Kidney epithelial cell (primary cell): ENCODE data around the gene CREB3. TPM values are rescaled to one million over a fixed set of nuclear protein-coding genes. Genes with fewer than 3 reads are reported as not detected.

Experiments used
- DNase-seq: peaks from one replicate; pipeline ENCODE4 v3.0.0-alpha.2; 2010; ENCODE audit warnings: low read depth
- H3K27me3 ChIP-seq: 2 replicates; pipeline ENCODE4 v1.6.0; 2011; ENCODE audit warnings: low read length; ENCODE audit not compliant: control insufficient read depth, insufficient read depth
- H3K36me3 ChIP-seq: 2 replicates; pipeline ENCODE4 v1.5.1; 2011; ENCODE audit warnings: low read length; ENCODE audit not compliant: control insufficient read depth, insufficient read depth
- H3K4me3 ChIP-seq: 2 replicates; pipeline ENCODE4 v1.5.1; 2011; ENCODE audit warnings: low read depth, mild to moderate bottlenecking, control low read depth, low read length
- total RNA-seq: library from RNA; depleted of rRNA; stranded (reverse); fragments of >200 nt; gene quantifications from 2 replicates; pipeline ENCODE4 v1.2.3, GENCODE V29; 2015
- TF ChIP-seq, protein P1 (sequence below): IDR thresholded peaks from 2 replicates; pipeline ENCODE4 v1.5.1; 2011; ENCODE audit warnings: mild to moderate bottlenecking, moderate library complexity, low read length, control low read depth, inconsistent platforms; ENCODE audit not compliant: insufficient read depth, poor library complexity, severe bottlenecking

CREB3 gene
- total RNA-seq, 1 donor from 2014 or later: 87.5 TPM

DNA sequence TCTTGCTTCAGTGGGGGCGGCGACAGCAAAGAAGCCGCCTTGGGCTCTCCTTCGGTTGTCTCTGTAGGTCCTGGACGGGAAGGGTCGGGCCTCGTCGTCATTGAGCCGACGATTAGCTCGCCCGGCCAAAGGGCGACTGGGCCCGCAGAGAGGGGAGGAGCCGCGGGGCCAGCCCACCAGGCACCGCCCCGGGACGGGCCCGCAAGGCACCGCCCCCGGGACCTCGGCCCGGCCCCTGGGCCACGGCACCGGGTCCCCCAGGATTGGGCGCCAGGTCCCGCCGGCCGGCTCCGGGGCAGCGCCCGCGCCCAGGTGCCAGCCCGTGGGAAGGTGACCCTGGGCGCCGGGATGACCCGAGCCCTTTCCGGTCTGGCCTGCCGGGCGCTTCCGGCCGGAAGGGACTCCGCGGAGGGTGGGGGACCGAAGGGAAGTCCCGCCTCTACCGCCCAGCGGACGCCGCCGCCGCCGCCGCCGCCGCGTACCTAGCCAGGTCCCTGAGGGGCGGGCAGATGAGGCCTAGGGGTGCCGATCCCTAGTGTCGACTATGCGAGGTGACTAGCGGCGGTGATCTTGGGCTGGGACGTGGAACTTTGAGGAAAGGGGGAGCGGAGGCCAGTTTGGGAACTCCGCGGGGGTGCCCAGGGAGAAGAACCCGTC is 16.5 kb downstream of the CREB3 start, which contains the start of the genes GBA2 and RGP1:
Gene GBA2, minus strand, starts transcription at position 371 of the 657 bp plus-strand sequence. CDS start 524 bp downstream, outside the sequence.
Gene RGP1, plus strand, starts transcription at position 430 of the 657 bp plus-strand sequence. CDS start 469 bp downstream, outside the sequence.
- H3K4me3 ChIP-seq: peak within 1 kb of the TSS; percentile 83
- no peak for DNase-seq
- H3K27me3 ChIP-seq: no peaks in the 10 kb centered on the region
- peaks cover 3% of the 10 kb centered on the region for H3K36me3 ChIP-seq
- TF ChIP-seq, protein P1, sequence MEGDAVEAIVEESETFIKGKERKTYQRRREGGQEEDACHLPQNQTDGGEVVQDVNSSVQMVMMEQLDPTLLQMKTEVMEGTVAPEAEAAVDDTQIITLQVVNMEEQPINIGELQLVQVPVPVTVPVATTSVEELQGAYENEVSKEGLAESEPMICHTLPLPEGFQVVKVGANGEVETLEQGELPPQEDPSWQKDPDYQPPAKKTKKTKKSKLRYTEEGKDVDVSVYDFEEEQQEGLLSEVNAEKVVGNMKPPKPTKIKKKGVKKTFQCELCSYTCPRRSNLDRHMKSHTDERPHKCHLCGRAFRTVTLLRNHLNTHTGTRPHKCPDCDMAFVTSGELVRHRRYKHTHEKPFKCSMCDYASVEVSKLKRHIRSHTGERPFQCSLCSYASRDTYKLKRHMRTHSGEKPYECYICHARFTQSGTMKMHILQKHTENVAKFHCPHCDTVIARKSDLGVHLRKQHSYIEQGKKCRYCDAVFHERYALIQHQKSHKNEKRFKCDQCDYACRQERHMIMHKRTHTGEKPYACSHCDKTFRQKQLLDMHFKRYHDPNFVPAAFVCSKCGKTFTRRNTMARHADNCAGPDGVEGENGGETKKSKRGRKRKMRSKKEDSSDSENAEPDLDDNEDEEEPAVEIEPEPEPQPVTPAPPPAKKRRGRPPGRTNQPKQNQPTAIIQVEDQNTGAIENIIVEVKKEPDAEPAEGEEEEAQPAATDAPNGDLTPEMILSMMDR: no peak

- Histone ChIP-seq H3K27me3 (no peaks in the 10 kb centered on the region), H3K36me3 (peaks cover 3% of the 10 kb centered on the region), H3K4me3 (peak overlapping the region; percentile 83)
- no peak for DNase-seq
- TF ChIP-seq, protein P1: no peak
Observed at GRCh38 chr9:35749515-35750255, 17.2 kb downstream of the CREB3 start.

- no peak for DNase-seq
- Histone ChIP-seq H3K4me3 (peak overlapping the region; percentile 83), H3K27me3 (no peaks in the 10 kb centered on the region), H3K36me3 (peaks cover 3% of the 10 kb centered on the region)
- TF ChIP-seq, protein P1: no peak
Observed at GRCh38 chr9:35750256-35750531, 17.7 kb downstream of the CREB3 start.

DNA sequence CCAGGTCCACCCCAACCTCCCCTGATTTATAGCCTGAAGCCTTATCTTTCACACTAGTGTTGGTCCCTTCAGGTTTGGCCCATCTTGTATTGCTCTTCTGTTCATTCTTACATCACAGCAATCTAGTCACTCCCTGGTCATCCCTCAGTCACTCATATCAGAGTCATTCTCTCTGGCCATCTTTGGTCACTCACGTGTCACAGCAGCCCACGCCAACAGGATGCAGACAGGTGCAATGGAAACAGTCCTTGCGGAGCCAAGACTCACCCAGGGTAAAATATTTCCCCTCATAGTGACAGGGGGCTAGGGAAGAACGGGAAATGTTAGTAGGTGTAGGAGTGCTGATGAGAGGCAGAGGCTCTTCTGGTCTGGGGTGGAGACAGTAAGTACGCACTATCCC is 21.0 kb downstream of the CREB3 start:
- H3K4me3 ChIP-seq: no peak overlapping the region
- no peaks in the 10 kb centered on the region for H3K27me3 ChIP-seq
- no peak for DNase-seq
- H3K36me3 ChIP-seq: peaks cover 3% of the 10 kb centered on the region
- TF ChIP-seq, protein P1: no peak

DNA sequence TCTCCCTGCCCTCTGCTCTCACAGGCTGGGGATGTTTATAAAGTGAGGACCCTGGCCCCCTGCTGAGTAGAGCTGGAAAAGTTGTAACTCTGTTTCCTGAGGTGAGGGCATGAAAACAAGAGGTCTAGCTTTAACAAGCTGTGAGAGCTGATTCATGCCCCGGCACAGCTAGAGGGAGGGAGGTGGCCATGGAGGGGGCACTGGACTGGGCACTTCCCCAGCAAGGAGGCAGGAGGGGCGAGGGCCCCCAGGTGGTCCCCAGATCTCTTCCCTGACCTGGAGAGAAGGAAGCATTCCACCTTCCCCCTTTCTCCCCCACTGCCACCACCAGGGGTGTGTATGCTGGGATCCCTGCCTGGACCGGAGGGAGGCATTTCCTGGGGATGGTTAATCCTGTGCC is 21.8 kb downstream of the CREB3 start, which contains the start of gene MSMP:
Gene MSMP, minus strand, starts transcription at position 13 of the 400 bp plus-strand sequence. CDS start 147 bp downstream, outside the sequence.
- TF ChIP-seq, protein P1: no peak
- DNase-seq: no peak
- no peak within 1 kb of the TSS for H3K4me3 ChIP-seq
- peaks cover 3% of the 10 kb centered on the region for H3K36me3 ChIP-seq
- no peaks in the 10 kb centered on the region for H3K27me3 ChIP-seq

DNA sequence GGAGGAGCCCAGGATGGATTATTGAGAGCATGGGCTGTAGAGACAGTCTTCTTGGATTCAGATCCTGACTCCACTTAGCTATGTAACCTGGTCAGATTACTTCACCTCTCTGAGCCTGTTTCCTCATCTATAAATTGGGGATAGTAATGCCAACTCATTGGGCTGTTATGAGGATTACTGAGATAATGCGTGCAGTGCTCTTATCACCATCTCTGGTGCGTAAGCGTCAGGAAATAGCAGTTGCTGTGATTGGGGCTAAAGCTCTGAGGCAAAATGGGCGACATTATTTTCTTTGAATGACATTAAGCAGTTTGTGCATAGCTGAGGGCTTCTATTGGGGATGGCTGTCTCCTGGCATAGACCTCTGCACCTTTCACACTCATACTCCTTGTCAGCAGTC is 22.6 kb downstream of the CREB3 start:
- TF ChIP-seq, protein P1: no peak
- H3K4me3 ChIP-seq: no peak overlapping the region
- no peaks in the 10 kb centered on the region for H3K27me3 ChIP-seq
- peaks cover 3% of the 10 kb centered on the region for H3K36me3 ChIP-seq
- DNase-seq: no peak
